Measurements from ENCODE around the gene KNOP1. TPM values are rescaled to one million over a fixed set of nuclear protein-coding genes. Genes with fewer than 3 reads are reported as not detected.
A peak's percentile ranks its signal among the peaks of the same experiment; 100 is the strongest.

The KNOP1 gene
- total and polyA plus RNA-seq, 7 experiments from 2014 or later: 6.4 to 20.6 (median 13.4) TPM

DNA sequence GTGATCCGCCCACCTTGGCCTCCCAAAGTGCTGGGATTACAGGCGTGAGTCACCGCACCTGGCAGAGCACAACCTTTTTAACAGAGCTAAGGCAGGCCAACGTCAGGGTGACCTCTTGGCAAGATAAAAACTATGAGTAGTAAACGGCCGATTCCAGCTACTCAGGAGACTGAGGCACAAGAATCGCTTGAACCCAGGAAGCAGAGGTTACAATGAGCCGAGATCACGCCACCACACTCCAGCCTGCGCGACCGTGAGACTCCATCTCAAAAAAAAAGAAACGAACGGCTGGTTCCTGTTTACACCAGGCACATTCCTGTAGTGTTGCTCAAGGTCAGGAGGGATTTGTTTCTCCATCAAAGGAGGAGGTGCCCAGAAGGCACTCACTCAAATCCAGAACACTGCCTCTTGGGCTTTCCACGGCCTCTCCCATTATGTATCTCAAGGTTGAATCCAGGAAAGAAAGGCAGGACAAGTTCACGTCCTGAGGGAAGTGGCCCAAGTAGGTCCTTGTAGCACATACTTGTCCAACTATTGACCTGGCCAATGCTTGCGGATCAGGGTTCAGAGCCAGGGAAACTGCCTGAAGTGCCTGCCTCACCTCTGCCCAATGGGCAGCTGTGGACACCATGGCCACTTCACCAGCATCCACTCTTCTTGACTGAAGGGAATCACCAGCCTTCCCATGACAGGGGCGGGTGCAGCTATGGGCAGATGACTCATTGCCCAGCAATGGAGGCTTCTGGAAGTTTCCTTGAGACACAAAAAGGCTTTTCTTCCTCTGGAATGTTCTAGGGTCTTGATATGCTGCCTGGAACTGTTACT, 13.5 kb downstream of the KNOP1 start:
- CTCF ChIA-PET: no interaction called here
- Histone ChIP-seq H3K27ac (ENCODE audit: low read depth, low read length) (no peak overlapping the region), H3K4me1 (ENCODE audit: control insufficient read depth in 2 of 2, insufficient read depth in 2 of 2, low read length in 2 of 2) (peaks cover 0 to under 1% of the 10 kb centered on the region in 2 donors), H3K4me3 (ENCODE audit: low read length) (no peak overlapping the region), H3K27me3 (ENCODE audit: control insufficient read depth in 2 of 2, insufficient read depth in 2 of 2, low read length in 2 of 2) (no peaks in the 10 kb centered on the region), H3K9me3 (ENCODE audit: control insufficient read depth in 2 of 3, low read length in 3 of 3) (no peaks in the 10 kb centered on the region), H3K36me3 (ENCODE audit: control insufficient read depth in 2 of 3, insufficient read depth in 3 of 3, low read length in 3 of 3) (peaks cover 0 to 80% (median 3%) of the 10 kb centered on the region in 3 experiments)
- Mint-ChIP-seq H3K27ac (peak overlapping the region in 6 of 9 donors; percentile 22 to 65 (median 30)), H3K27me3 (no peaks in the 10 kb centered on the region), H3K4me3 (no peak overlapping the region), H3K9me3 (peaks cover 0 to 1% (median 0%) of the 10 kb centered on the region in 11 donors), H3K4me1 (peaks cover 0 to 24% (median 16%) of the 10 kb centered on the region in 7 donors), H3K36me3 (peaks cover 4 to 78% (median 38%) of the 10 kb centered on the region in 5 donors)
- POLR2A ChIA-PET: interaction anchor here (0.9 kb wide), 1 partner anchor 79 kb away, joined by 4 read pairs; no protein-coding TSS in a partner anchor
- no peak for ATAC-seq
- DNase-seq: no peak
- intact Hi-C loops (cut with micrococcal nuclease): no loop called here

DNA sequence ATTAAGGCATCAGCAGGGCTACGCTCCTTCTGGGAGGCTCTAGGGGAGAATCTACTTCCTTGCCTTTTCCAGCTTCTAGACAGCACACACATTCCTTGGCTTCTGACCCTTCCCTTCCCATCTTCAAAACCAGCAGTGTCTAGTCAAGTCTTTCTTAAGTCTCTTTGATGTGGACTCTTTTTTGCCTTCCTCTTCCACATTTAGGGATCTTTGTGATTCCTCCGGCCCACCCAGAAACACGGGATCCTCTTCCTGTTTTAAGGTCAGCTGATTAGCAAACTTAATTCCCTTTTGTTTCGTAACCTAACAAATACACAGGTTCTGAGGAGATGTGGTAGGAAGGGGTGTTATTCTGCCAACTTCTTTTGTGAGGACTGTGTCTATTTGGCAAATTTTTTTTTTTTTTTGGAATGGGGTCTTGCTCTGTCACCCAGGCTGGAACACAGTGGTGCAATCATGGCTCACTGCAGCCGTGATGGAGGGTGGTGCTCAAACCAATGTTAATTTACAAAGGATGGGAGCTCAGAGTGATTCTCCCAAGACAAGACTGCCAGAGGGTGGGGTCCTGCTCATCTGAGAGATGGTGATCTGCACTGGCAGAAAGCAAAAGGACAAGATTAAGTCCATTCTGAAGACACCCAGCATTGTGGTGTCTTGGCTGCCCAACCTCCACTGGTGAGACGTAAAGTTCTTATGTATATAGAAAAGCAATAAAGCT, 14.7 kb downstream of the KNOP1 start:
- intact Hi-C loops (cut with micrococcal nuclease): no loop called here
- ChIA-PET POLR2A (no interaction called here), CTCF (no interaction called here)
- Histone ChIP-seq H3K27ac (ENCODE audit: low read depth, low read length) (no peak overlapping the region), H3K27me3 (ENCODE audit: control insufficient read depth in 2 of 2, insufficient read depth in 2 of 2, low read length in 2 of 2) (no peaks in the 10 kb centered on the region), H3K9me3 (ENCODE audit: control insufficient read depth in 2 of 3, low read length in 3 of 3) (no peaks in the 10 kb centered on the region), H3K36me3 (ENCODE audit: control insufficient read depth in 2 of 3, insufficient read depth in 3 of 3, low read length in 3 of 3) (peaks cover 0 to 73% (median 0%) of the 10 kb centered on the region in 3 experiments), H3K4me1 (ENCODE audit: control insufficient read depth in 2 of 2, insufficient read depth in 2 of 2, low read length in 2 of 2) (peaks cover 7 to 12% of the 10 kb centered on the region in 2 donors), H3K4me3 (ENCODE audit: low read length) (no peak overlapping the region)
- Mint-ChIP-seq H3K9me3 (peaks cover 0 to 1% (median 0%) of the 10 kb centered on the region in 11 donors), H3K4me1 (peaks cover 4 to 34% (median 23%) of the 10 kb centered on the region in 7 donors), H3K27me3 (no peaks in the 10 kb centered on the region), H3K36me3 (peaks cover 0 to 76% (median 34%) of the 10 kb centered on the region in 5 donors), H3K4me3 (no peak overlapping the region), H3K27ac (peak overlapping the region in 7 of 9 donors; percentile 17 to 67 (median 52))
- DNase-seq (no peak), ATAC-seq (no peak)

DNA sequence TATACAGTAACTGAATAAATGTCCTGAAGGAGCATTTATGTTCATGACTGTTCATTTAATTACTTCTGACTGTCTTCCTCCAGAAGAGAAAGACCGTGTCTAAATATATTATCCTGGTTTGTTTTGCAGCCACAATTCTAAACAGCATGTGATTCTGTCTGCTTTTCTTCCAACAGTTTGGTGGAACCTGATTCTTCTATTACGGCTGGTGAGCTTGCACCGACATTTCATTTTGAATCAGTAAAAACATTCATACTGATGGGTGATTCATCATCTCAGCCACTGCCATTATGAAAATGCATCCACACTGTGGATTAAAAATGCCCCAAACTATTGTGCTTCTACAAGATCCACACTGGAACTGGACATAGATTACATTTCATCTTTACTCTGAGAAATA, 16.9 kb downstream of the KNOP1 start:
- peak overlapping the region in 8 of 9 donors; percentile 30 to 97 (median 80) for H3K27ac Mint-ChIP-seq
- peaks cover 30 to 35% of the 10 kb centered on the region in 2 donors for H3K4me1 ChIP-seq (ENCODE audit: control insufficient read depth in 2 of 2, insufficient read depth in 2 of 2, low read length in 2 of 2)
- peaks cover 0 to 71% (median 33%) of the 10 kb centered on the region in 5 donors for H3K36me3 Mint-ChIP-seq
- no peaks in the 10 kb centered on the region for H3K27me3 ChIP-seq (ENCODE audit: control insufficient read depth in 2 of 2, insufficient read depth in 2 of 2, low read length in 2 of 2)
- H3K27me3 Mint-ChIP-seq: no peaks in the 10 kb centered on the region
- H3K9me3 Mint-ChIP-seq: peaks cover 0 to 1% (median 0%) of the 10 kb centered on the region in 11 donors
- no peaks in the 10 kb centered on the region for H3K9me3 ChIP-seq (ENCODE audit: control insufficient read depth in 2 of 3, low read length in 3 of 3)
- H3K36me3 ChIP-seq (ENCODE audit: control insufficient read depth in 2 of 3, insufficient read depth in 3 of 3, low read length in 3 of 3): peaks cover 0 to 51% (median 0%) of the 10 kb centered on the region in 3 experiments
- H3K4me3 Mint-ChIP-seq: no peak overlapping the region
- DNase-seq (no peak), ATAC-seq (no peak)
- H3K4me1 Mint-ChIP-seq: peaks cover 23 to 54% (median 45%) of the 10 kb centered on the region in 7 donors
- intact Hi-C loops (cut with micrococcal nuclease): no loop called here
- no peak overlapping the region for H3K27ac ChIP-seq (ENCODE audit: low read depth, low read length)
- ChIA-PET CTCF (no interaction called here), POLR2A (interaction anchor here (1.1 to 2.7 kb wide), 2 partner anchors 16 to 17 kb away, joined by 3 to 8 read pairs; partner anchors contain the start of genes IQCK and KNOP1)
- H3K4me3 ChIP-seq (ENCODE audit: low read length): no peak overlapping the region

DNA sequence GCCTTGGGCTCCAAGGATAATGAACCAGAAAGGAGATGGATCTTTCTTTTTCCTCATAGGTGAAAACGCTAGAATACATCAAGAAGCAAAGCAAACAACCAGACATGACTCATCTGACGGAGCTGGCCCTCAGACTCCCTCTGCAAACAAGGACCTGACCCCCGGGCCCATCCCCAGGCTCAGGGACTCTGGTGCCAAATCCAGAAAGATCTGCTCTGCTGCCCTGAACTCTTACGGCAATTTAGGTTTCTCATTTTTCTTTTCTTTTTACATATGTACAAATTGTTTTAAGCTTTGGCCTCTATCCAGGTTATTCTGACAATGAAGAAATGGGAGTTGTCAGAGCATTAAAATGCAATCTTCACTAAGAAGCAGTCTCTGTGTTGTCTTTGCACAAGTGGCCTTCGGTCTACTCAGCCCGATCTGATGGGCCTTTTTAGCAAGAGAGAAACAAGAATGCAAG, 17.7 kb downstream of the KNOP1 start:
- Histone ChIP-seq H3K4me3 (ENCODE audit: low read length) (no peak overlapping the region), H3K9me3 (ENCODE audit: control insufficient read depth in 2 of 3, low read length in 3 of 3) (no peaks in the 10 kb centered on the region), H3K27me3 (ENCODE audit: control insufficient read depth in 2 of 2, insufficient read depth in 2 of 2, low read length in 2 of 2) (no peaks in the 10 kb centered on the region), H3K36me3 (ENCODE audit: control insufficient read depth in 2 of 3, insufficient read depth in 3 of 3, low read length in 3 of 3) (peaks cover 0 to 44% (median 0%) of the 10 kb centered on the region in 3 experiments), H3K4me1 (ENCODE audit: control insufficient read depth in 2 of 2, insufficient read depth in 2 of 2, low read length in 2 of 2) (peaks cover 34 to 40% of the 10 kb centered on the region in 2 donors), H3K27ac (ENCODE audit: low read depth, low read length) (no peak overlapping the region)
- ATAC-seq: no peak
- Mint-ChIP-seq H3K36me3 (peaks cover 0 to 64% (median 32%) of the 10 kb centered on the region in 5 donors), H3K4me1 (peaks cover 27 to 60% (median 49%) of the 10 kb centered on the region in 7 donors), H3K27ac (peak overlapping the region in 8 of 9 donors; percentile 57 to 97 (median 80)), H3K9me3 (peaks cover 0 to 1% (median 0%) of the 10 kb centered on the region in 11 donors), H3K27me3 (no peaks in the 10 kb centered on the region), H3K4me3 (peak overlapping the region in 3 of 10 donors; percentile 6 to 34 (median 19))
- intact Hi-C loops (cut with micrococcal nuclease): no loop called here
- CTCF ChIA-PET: no interaction called here
- POLR2A ChIA-PET: interaction anchor here (2.7 kb wide), 1 partner anchor 17 kb away, joined by 8 read pairs; the partner anchor contains the start of genes IQCK and KNOP1
- DNase-seq: no peak

DNA sequence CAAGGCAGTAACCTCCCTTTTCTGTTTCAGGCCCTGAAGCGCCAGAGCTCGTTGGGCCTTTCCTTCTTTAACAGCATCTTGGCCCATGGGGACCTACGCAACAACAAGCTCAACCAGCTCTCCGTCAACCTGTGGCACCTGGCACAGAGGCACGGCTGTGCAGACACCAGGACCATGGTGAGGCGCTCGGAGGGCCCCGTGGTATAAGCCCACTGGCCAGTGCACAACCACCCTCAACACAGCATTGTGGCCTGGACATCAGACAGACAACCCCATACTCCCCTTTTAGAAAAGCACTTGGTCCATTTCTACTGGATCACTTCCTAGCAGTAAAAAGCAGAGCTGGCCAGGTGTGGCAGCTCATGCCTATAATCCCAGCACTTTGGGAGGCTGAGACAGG, 18.6 kb downstream of the KNOP1 start:
- ChIA-PET CTCF (no interaction called here), POLR2A (interaction anchor here (0.7 to 2.7 kb wide), 2 partner anchors 7 to 18 kb away, joined by 3 to 8 read pairs; partner anchors contain the start of genes IQCK and KNOP1)
- Mint-ChIP-seq H3K27me3 (no peaks in the 10 kb centered on the region), H3K4me1 (peaks cover 30 to 67% (median 56%) of the 10 kb centered on the region in 7 donors), H3K4me3 (peak overlapping the region in 2 of 10 donors; percentile 14 to 82), H3K36me3 (peaks cover 0 to 55% (median 34%) of the 10 kb centered on the region in 5 donors), H3K27ac (peak overlapping the region in 8 of 9 donors; percentile 42 to 97 (median 94)), H3K9me3 (peaks cover 0 to 1% (median 0%) of the 10 kb centered on the region in 11 donors)
- intact Hi-C loops (cut with micrococcal nuclease): no loop called here
- H3K9me3 ChIP-seq (ENCODE audit: control insufficient read depth in 2 of 3, low read length in 3 of 3): no peaks in the 10 kb centered on the region
- H3K4me3 ChIP-seq (ENCODE audit: low read length): no peak overlapping the region
- H3K36me3 ChIP-seq (ENCODE audit: control insufficient read depth in 2 of 3, insufficient read depth in 3 of 3, low read length in 3 of 3): peaks cover 0 to 35% (median 0%) of the 10 kb centered on the region in 3 experiments
- H3K4me1 ChIP-seq (ENCODE audit: control insufficient read depth in 2 of 2, insufficient read depth in 2 of 2, low read length in 2 of 2): peaks cover 34 to 46% of the 10 kb centered on the region in 2 donors
- no peak for DNase-seq
- H3K27ac ChIP-seq (ENCODE audit: low read depth, low read length): no peak overlapping the region
- H3K27me3 ChIP-seq (ENCODE audit: control insufficient read depth in 2 of 2, insufficient read depth in 2 of 2, low read length in 2 of 2): no peaks in the 10 kb centered on the region
- no peak for ATAC-seq

All from naive thymus-derived CD4-positive, alpha-beta T cell (primary cell).